B cell (primary cell): ENCODE results near the gene RBBP9. TPM values are rescaled to one million over a fixed set of nuclear protein-coding genes. Genes with fewer than 3 reads are reported as not detected.

Source experiments
- ATAC-seq: fragments of 200-7000 bp; cut with Tn5 transposase; one replicate; pipeline ENCODE4 v1.10.0; 2021; ENCODE audit warnings: low read depth, mild to moderate bottlenecking, moderate number of reproducible peaks, moderate library complexity
- CTCF ChIA-PET: fragments of 350-600 bp; sonication (Branson Sonifier 250); formaldehyde crosslinking; loops from one replicate; lab custom pipeline; 2021; ENCODE audit warnings: antibody characterized with exemption, inconsistent platforms; lab: Charles Lee
- POLR2A ChIA-PET: fragments of 350-600 bp; sonication (Branson Sonifier 250); formaldehyde crosslinking; loops from one replicate; lab custom pipeline; 2021; ENCODE audit warnings: antibody characterized with exemption; lab: Charles Lee
- DNase-seq: peaks from one replicate; pipeline ENCODE4 v3.0.0; 2013
- H2AFZ ChIP-seq: 2 replicates; pipeline ENCODE4 v1.6.1; 2012; ENCODE audit warnings: mild to moderate bottlenecking, low read depth, low read length; ENCODE audit not compliant: insufficient read depth, poor library complexity, severe bottlenecking
- H3K27ac ChIP-seq, 2 donors: 1 replicate in 1 of 2; 2 replicates in 1 of 2; pipeline ENCODE4 v1.5.1; 2012 to 2013; ENCODE audit warnings: low read length in 2 of 2, mild to moderate bottlenecking in 2 of 2, moderate library complexity in 1 of 2
- H3K27me3 ChIP-seq, 4 experiments: fragments of 200-600 bp in 1 of 4; sonication (generic) in 1 of 4; replicated peaks in 1 of 4; 1 replicate in 2 of 4; 2 replicates in 2 of 4; pipeline versions ENCODE4 v1.6.1 to v1.7.0; 2013 to 2016; ENCODE audit warnings: low read length in 3 of 4, mild to moderate bottlenecking in 2 of 4, mixed read lengths in 1 of 4, moderate library complexity in 1 of 4; ENCODE audit not compliant: insufficient read depth in 4 of 4, control insufficient read depth in 3 of 4; ENCODE audit errors: control extremely low read depth in 1 of 4
- H3K36me3 ChIP-seq, 2 experiments: replicated peaks in 1 of 2; 1 replicate in 1 of 2; 2 replicates in 1 of 2; pipeline versions ENCODE4 v1.6.1 to v1.7.1; 2013; ENCODE audit warnings: low read length in 1 of 2; ENCODE audit not compliant: insufficient read depth in 2 of 2, control insufficient read depth in 1 of 2; ENCODE audit errors: control extremely low read depth in 1 of 2, extremely low read depth in 1 of 2
- H3K4me1 ChIP-seq, 2 donors: fragments of 200-600 bp in 1 of 2; sonication (generic) in 1 of 2; 1 replicate in 1 of 2; 2 replicates in 1 of 2; pipeline versions ENCODE4 v1.5.1 to v1.6.1; 2013 to 2017; ENCODE audit warnings: low read length in 2 of 2; ENCODE audit not compliant: control insufficient read depth in 2 of 2, insufficient read depth in 2 of 2
- H3K4me2 ChIP-seq: replicated peaks from 2 replicates; pipeline ENCODE3; 2012; ENCODE audit warnings: mild to moderate bottlenecking, low read depth, low read length; ENCODE audit not compliant: poor library complexity, severe bottlenecking
- H3K4me3 ChIP-seq, 5 experiments: fragments of 200-600 bp in 1 of 5; sonication (generic) in 1 of 5; 1 replicate in 3 of 5; 2 replicates in 2 of 5; pipeline versions ENCODE4 v1.5.1 to v1.7.0; 2011 to 2016; ENCODE audit warnings: low read length in 4 of 5, mild to moderate bottlenecking in 4 of 5, low read depth in 2 of 5, control low read depth in 1 of 5, moderate library complexity in 1 of 5; ENCODE audit not compliant: insufficient read depth in 1 of 5; ENCODE audit errors: control extremely low read depth in 1 of 5, extremely low read depth in 1 of 5
- H3K79me2 ChIP-seq: fragments of 200-600 bp; sonication (generic); one replicate; pipeline ENCODE4 v1.6.0; 2016; ENCODE audit warnings: low read length; ENCODE audit not compliant: control insufficient read depth, insufficient read depth
- H3K9ac ChIP-seq: fragments of 200-600 bp; sonication (generic); 2 replicates; pipeline ENCODE4 v1.6.1; 2017; ENCODE audit warnings: mild to moderate bottlenecking, low read length, moderate library complexity
- H3K9me3 ChIP-seq, 3 donors: one replicate each; pipeline versions ENCODE4 v1.6.1 to v1.7.1; 2013; ENCODE audit warnings: low read length in 2 of 3; ENCODE audit not compliant: control insufficient read depth in 2 of 3, insufficient read depth in 1 of 3; ENCODE audit errors: control extremely low read depth in 1 of 3
- H4K20me1 ChIP-seq: 2 replicates; pipeline ENCODE4 v1.6.0; 2012; ENCODE audit warnings: mild to moderate bottlenecking, low read length; ENCODE audit not compliant: insufficient read depth, control insufficient read depth, poor library complexity, severe bottlenecking
- H3K27ac Mint-ChIP-seq: one replicate; pipeline ENCODE4 v1.8.0; 2021; ENCODE audit warnings: mixed read lengths
- H3K27me3 Mint-ChIP-seq: one replicate; pipeline ENCODE4 v1.8.0; 2021; ENCODE audit warnings: mixed read lengths
- H3K4me1 Mint-ChIP-seq: one replicate; pipeline ENCODE4 v1.8.0; 2021; ENCODE audit warnings: mixed read lengths
- H3K4me3 Mint-ChIP-seq: one replicate; pipeline ENCODE4 v1.8.0; 2021; ENCODE audit warnings: mixed read lengths
- H3K9me3 Mint-ChIP-seq: one replicate; pipeline ENCODE4 v1.8.0; 2022; ENCODE audit warnings: mixed read lengths; ENCODE audit not compliant: insufficient read depth
- CTCF ChIP-seq: fragments of 200-600 bp; IDR thresholded peaks from one replicate; pipeline ENCODE4 v1.8.0; 2022; ENCODE audit warnings: antibody characterized with exemption, mild to moderate bottlenecking
- EZH2 ChIP-seq: IDR thresholded peaks from 2 replicates; pipeline ENCODE4 v1.6.1; 2012; ENCODE audit warnings: borderline replicate concordance, low read depth, mild to moderate bottlenecking, moderate library complexity, low read length; ENCODE audit not compliant: insufficient read depth, poor library complexity, severe bottlenecking
- WGBS: methylation state at CpG from one replicate; pipeline ENCODE4 v1.1.5; 2013; ENCODE audit warnings: missing lambda C conversion rate; ENCODE audit not compliant: insufficient coverage; 5-methylcytosine and 5-hydroxymethylcytosine counted together
- intact Hi-C: fragments of 100-400 bp; cut with micrococcal nuclease; formaldehyde crosslinking; loops from one replicate; pipeline ENCODE4 v1.10.0; 2022
- polyA plus RNA-seq: library from polyadenylated mRNA; depleted of rRNA; stranded (reverse); fragments of >200 nt; gene quantifications from 2 replicates; pipeline ENCODE4 v1.2.3, GENCODE V29; 2012
- total RNA-seq, 2 donors: library from RNA; stranded (reverse); fragments of 120-200 nt in 1 of 2; gene quantifications; 1 replicate in 1 of 2; 2 replicates in 1 of 2; pipeline versions ENCODE4 v1.2.3 to v1.2.4, GENCODE V29; 2013 to 2022

Gene RBBP9
- total and polyA plus RNA-seq, 2 donors (not counting 1 experiment from before 2014, with no cell fraction given) = 3.7 to 10.2 TPM

- H3K27me3 Mint-ChIP-seq = no peaks in the 10 kb centered on the region
- H3K27ac ChIP-seq = no peak overlapping the region
- no peak overlapping the region for H3K4me3 Mint-ChIP-seq
- ChIA-PET CTCF (no interaction called here), POLR2A (no interaction called here)
- WGBS = 100% methylated on average over 2 of the region's 4 CpGs
- H3K4me2 ChIP-seq = no peak overlapping the region
- no peak overlapping the region for H2AFZ ChIP-seq
- H3K79me2 ChIP-seq = no peaks in the 10 kb centered on the region
- H3K27ac Mint-ChIP-seq = no peak overlapping the region
- H3K4me1 ChIP-seq = no peaks in the 10 kb centered on the region
- no peaks in the 10 kb centered on the region for H3K4me1 Mint-ChIP-seq
- no peaks in the 10 kb centered on the region for H3K9me3 ChIP-seq
- TF ChIP-seq EZH2 = no peak
- no peak for TF ChIP-seq CTCF
- no peak for DNase-seq
- H3K36me3 ChIP-seq = peaks cover 8 to 63% of the 10 kb centered on the region in 2 experiments
- no peaks in the 10 kb centered on the region for H3K9me3 Mint-ChIP-seq
- intact Hi-C loops = no loop called here
- ATAC-seq = no peak
- H3K27me3 ChIP-seq = no peaks in the 10 kb centered on the region
- H3K4me3 ChIP-seq = no peak overlapping the region
- no peaks in the 10 kb centered on the region for H4K20me1 ChIP-seq
- no peak overlapping the region for H3K9ac ChIP-seq
Observed at GRCh38 chr20:18543216-18543615, 46.2 kb upstream of the RBBP9 start.

GRCh38 chr20:18541741-18542140, 44.7 kb upstream of the RBBP9 start:
- H3K27ac ChIP-seq = no peak overlapping the region
- ATAC-seq (no peak), DNase-seq (no peak)
- WGBS = no CpG with 5 or more reads among the region's 5 CpGs
- H4K20me1 ChIP-seq = no peaks in the 10 kb centered on the region
- peaks cover 4 to 59% of the 10 kb centered on the region in 2 experiments for H3K36me3 ChIP-seq
- H3K27ac Mint-ChIP-seq = no peak overlapping the region
- H3K27me3 ChIP-seq = no peaks in the 10 kb centered on the region
- ChIA-PET CTCF (no interaction called here), POLR2A (no interaction called here)
- intact Hi-C loops = no loop called here
- H3K4me1 Mint-ChIP-seq = no peaks in the 10 kb centered on the region
- H3K79me2 ChIP-seq = no peaks in the 10 kb centered on the region
- H3K4me2 ChIP-seq = no peak overlapping the region
- no peaks in the 10 kb centered on the region for H3K9me3 ChIP-seq
- H3K27me3 Mint-ChIP-seq = no peaks in the 10 kb centered on the region
- no peak for TF ChIP-seq CTCF
- no peak for TF ChIP-seq EZH2
- H3K9me3 Mint-ChIP-seq = no peaks in the 10 kb centered on the region
- no peak overlapping the region for H3K9ac ChIP-seq
- no peaks in the 10 kb centered on the region for H3K4me1 ChIP-seq
- no peak overlapping the region for H3K4me3 Mint-ChIP-seq
- no peak overlapping the region for H2AFZ ChIP-seq
- no peak overlapping the region for H3K4me3 ChIP-seq
